Activated CD4-positive, alpha-beta T cell treated with anti-CD3 and anti-CD28 coated beads for 1 hour (primary cell): ENCODE data around the gene ZNF407.
"Not testable (repeated sequence)": the region's sequence is repeated elsewhere in the genome, so short reads cannot be mapped to it uniquely, and the experiment has no call there.

Experiments
- DNase-seq: peaks from one replicate; pipeline ENCODE4 v3.0.0-alpha.2; 2020

Gene ZNF407

GRCh38 chr18:74597662-74598349, at the start of gene ZNF407:
ZNF407 (plus strand) TSS chr18:74597870; CDS start chr18:74631020, 33,150 bp downstream.
- peak; percentile 78 for DNase-seq

- no peak for DNase-seq
These were observed 48.0 kb upstream of the ZNF407 start for GRCh38 chr18:74549591-74550104.

- no peak for DNase-seq
These were observed 46.8 kb upstream of the ZNF407 start for GRCh38 chr18:74550886-74551285.

- DNase-seq: no peak
These were observed 46.2 kb upstream of the ZNF407 start for GRCh38 chr18:74551452-74551851.

- peak; percentile 63 for DNase-seq
These were observed 45.6 kb upstream of the ZNF407 start for GRCh38 chr18:74551936-74552555.

GRCh38 chr18:74556126-74556525, 41.5 kb upstream of the ZNF407 start:
- DNase-seq: no peak

GRCh38 chr18:74558096-74558495, 39.6 kb upstream of the ZNF407 start:
- no peak for DNase-seq

GRCh38 chr18:74562131-74562730, 35.4 kb upstream of the ZNF407 start:
- no peak for DNase-seq

- DNase-seq: no peak
These were observed 34.9 kb upstream of the ZNF407 start for GRCh38 chr18:74562775-74563174.

GRCh38 chr18:74563999-74564398, 33.7 kb upstream of the ZNF407 start:
- no peak for DNase-seq

- not testable (repeated sequence) for DNase-seq
These were observed 32.5 kb upstream of the ZNF407 start for GRCh38 chr18:74565164-74565563.

GRCh38 chr18:74565993-74566392, 31.7 kb upstream of the ZNF407 start:
- not testable (repeated sequence) for DNase-seq

GRCh38 chr18:74567822-74568221, 29.8 kb upstream of the ZNF407 start:
- DNase-seq: no peak

- no peak for DNase-seq
These were observed 28.3 kb upstream of the ZNF407 start for GRCh38 chr18:74569401-74569800.

- DNase-seq: no peak
These were observed 27.4 kb upstream of the ZNF407 start for GRCh38 chr18:74570266-74570665.

- no peak for DNase-seq
These were observed 25.6 kb upstream of the ZNF407 start for GRCh38 chr18:74571895-74572680.

- DNase-seq: no peak
These were observed 24.6 kb upstream of the ZNF407 start for GRCh38 chr18:74573053-74573452.

GRCh38 chr18:74574916-74575315, 22.8 kb upstream of the ZNF407 start:
- no peak for DNase-seq

GRCh38 chr18:74577019-74577418, 20.7 kb upstream of the ZNF407 start:
- DNase-seq: no peak

- no peak for DNase-seq
These were observed 18.1 kb upstream of the ZNF407 start for GRCh38 chr18:74579496-74580065.

GRCh38 chr18:74582642-74583041, 15.0 kb upstream of the ZNF407 start:
- no peak for DNase-seq

- DNase-seq: no peak
These were observed 10.2 kb upstream of the ZNF407 start for GRCh38 chr18:74587441-74587840.

- DNase-seq: no peak
These were observed 8.6 kb upstream of the ZNF407 start for GRCh38 chr18:74589021-74589420.
